ENCODE results near the gene CAMSAP3.

Gene CAMSAP3

DNA sequence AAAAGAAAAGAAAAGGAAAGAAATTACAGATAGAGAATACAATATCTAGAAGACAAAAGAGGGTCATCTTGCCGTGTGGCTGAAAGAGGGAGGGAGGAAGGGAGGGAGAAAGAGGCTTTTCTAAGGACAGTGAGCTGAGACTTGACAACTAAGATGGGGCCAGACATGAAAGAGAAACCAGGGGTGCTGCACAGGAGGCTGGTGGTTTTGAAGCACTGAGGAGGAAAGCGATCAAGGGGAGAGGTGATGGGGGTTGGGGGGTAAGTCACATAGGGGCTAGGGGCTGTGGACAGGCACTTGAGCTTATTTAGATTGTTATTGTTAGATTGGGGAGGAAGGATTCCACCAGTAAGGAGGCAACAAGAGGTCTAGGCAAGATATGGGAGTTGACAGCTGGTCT lies 42.9 kb upstream of the CAMSAP3 start:
- TF ChIP-seq, protein P1, sequence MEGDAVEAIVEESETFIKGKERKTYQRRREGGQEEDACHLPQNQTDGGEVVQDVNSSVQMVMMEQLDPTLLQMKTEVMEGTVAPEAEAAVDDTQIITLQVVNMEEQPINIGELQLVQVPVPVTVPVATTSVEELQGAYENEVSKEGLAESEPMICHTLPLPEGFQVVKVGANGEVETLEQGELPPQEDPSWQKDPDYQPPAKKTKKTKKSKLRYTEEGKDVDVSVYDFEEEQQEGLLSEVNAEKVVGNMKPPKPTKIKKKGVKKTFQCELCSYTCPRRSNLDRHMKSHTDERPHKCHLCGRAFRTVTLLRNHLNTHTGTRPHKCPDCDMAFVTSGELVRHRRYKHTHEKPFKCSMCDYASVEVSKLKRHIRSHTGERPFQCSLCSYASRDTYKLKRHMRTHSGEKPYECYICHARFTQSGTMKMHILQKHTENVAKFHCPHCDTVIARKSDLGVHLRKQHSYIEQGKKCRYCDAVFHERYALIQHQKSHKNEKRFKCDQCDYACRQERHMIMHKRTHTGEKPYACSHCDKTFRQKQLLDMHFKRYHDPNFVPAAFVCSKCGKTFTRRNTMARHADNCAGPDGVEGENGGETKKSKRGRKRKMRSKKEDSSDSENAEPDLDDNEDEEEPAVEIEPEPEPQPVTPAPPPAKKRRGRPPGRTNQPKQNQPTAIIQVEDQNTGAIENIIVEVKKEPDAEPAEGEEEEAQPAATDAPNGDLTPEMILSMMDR (IDR thresholded peaks at IDR 0.05; ENCODE audit: low read depth, low read length, missing control alignments): no peak
- DNase-seq (ENCODE audit: extremely low read depth, low read depth): no peak

DNA sequence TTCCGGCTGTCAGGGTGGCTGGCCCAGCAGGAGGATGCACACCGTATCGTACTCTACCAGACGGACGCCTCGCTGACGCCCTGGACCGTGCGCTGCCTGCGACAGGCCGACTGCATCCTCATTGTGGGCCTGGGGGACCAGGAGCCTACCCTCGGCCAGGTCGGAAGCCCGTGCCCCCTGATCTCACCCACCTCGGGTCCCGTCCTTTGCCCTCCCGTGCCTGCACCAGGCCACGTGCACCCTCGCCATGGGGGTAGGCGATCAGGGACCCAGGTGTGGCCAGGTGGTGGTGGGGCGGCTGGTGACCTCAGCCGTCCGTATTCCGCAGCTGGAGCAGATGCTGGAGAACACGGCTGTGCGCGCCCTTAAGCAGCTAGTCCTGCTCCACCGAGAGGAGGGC lies 41.1 kb upstream of the CAMSAP3 start:
- no peak for DNase-seq (ENCODE audit: extremely low read depth, low read depth)
- TF ChIP-seq, protein P1 (IDR thresholded peaks at IDR 0.05; ENCODE audit: low read depth, low read length, missing control alignments): no peak
- H3K4me3 ChIP-seq (replicated peaks; ENCODE audit: low read depth, low read length): no peak overlapping the region

More for the DNA sequence above, 42.9 kb upstream of the CAMSAP3 start:
- no peak overlapping the region for H3K4me3 ChIP-seq (replicated peaks; ENCODE audit: low read depth, low read length)

DNA sequence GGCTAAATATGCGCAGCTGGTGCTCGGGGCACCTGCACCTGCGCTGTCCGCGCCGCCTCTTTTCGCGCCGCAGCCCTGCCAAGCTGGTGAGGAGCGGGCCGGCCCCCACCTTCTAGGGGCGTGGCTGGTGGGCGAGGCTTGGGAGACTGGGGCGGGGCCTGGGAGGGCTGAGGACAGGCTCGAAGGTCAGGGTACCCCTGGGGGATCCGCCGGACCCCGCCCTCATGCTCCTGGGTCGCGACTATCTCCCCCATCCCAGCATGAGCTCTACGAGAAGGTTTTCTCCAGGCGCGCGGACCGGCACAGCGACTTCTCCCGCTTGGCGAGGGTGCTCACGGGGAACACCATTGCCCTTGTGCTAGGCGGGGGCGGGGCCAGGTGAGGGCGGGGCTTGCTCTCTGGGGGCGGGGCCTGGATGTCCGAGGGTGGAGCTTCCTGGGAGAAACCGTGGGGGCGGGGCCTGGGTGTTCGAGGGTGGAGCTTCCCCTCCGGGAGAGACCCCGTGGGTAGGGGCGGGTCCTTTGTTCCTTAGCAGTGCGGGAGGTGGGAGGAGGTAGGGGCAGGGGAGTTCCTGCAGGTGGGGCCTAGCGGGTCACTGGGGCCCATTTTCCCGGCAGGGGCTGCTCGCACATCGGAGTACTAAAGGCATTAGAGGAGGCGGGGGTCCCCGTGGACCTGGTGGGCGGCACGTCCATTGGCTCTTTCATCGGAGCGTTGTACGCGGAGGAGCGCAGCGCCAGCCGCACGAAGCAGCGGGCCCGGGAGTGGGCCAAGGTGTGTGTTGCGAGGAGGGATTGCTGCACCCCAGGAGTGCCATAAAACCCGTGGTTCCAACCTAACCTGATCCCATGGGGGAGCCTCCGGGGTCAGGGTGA lies 40.4 kb upstream of the CAMSAP3 start:
- TF ChIP-seq, protein P1 (IDR thresholded peaks at IDR 0.05; ENCODE audit: low read depth, low read length, missing control alignments): no peak
- no peak overlapping the region for H3K4me3 ChIP-seq (replicated peaks; ENCODE audit: low read depth, low read length)
- no peak for DNase-seq (ENCODE audit: extremely low read depth, low read depth)

DNA sequence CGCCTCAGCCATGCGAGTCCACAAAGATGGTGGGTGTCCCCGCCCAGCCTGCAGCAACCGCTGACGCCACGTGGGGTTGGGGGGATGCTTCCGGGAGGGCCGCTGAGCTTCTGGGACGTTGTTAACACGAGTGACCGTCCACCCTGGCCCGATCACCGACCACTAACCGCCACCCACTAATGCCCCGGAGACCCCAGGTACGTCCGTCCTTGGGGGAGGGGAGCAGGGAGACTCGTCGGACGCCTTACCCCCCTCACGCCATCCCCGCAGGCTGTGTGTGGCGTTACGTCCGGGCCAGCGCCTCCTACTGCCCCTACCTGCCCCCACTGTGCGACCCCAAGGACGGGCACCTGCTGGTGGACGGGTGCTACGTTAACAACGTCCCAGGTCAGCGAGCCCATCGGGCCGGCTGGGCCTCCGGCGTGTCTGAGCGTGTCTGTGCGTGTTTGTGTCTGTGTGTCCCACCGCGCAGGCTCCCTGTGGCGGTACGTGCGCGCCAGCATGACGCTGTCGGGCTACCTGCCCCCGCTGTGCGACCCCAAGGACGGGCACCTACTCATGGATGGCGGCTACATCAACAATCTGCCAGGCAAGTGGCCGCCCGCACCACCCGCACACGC lies 38.9 kb upstream of the CAMSAP3 start:
- no peak for DNase-seq (ENCODE audit: extremely low read depth, low read depth)
- no peak overlapping the region for H3K4me3 ChIP-seq (replicated peaks; ENCODE audit: low read depth, low read length)
- TF ChIP-seq, protein P1 (IDR thresholded peaks at IDR 0.05; ENCODE audit: low read depth, low read length, missing control alignments): no peak

DNA sequence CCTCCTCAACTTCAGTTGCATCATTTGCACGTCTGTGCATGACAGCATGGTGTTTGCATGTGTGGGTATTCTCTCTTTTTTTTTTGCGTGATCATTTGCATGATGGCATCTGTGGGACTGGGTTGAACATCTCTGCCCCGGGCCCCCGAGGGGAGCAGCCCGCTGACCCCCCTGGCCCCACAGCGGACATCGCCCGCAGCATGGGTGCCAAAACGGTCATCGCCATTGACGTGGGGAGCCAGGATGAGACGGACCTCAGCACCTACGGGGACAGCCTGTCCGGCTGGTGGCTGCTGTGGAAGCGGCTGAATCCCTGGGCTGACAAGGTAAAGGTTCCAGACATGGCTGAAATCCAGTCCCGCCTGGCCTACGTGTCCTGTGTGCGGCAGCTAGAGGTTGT lies 37.0 kb upstream of the CAMSAP3 start:
- TF ChIP-seq, protein P1 (IDR thresholded peaks at IDR 0.05; ENCODE audit: low read depth, low read length, missing control alignments): no peak
- H3K4me3 ChIP-seq (replicated peaks; ENCODE audit: low read depth, low read length): no peak overlapping the region
- no peak for DNase-seq (ENCODE audit: extremely low read depth, low read depth)

DNA sequence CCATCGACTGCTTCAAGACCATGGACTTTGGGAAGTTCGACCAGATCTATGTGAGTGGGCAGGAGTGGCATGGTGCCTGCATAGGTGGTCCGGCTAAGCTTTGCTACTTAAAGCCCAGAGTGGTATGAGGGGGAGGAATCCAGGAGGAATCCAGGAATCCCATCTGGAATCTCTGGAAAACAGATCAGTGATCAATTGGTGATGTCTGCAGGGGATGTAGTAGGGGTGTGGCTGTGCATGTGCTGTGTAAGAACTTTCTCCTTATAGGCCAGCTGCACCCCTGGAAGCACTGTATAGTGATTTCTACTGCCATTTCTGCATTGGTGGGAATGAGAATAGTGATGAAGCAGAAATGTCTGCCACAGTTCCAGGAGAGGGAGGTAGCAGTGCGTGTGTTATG lies 36.6 kb upstream of the CAMSAP3 start:
- DNase-seq (ENCODE audit: extremely low read depth, low read depth): no peak
- no peak overlapping the region for H3K4me3 ChIP-seq (replicated peaks; ENCODE audit: low read depth, low read length)
- TF ChIP-seq, protein P1 (IDR thresholded peaks at IDR 0.05; ENCODE audit: low read depth, low read length, missing control alignments): no peak

All from HFF-Myc (cell line).